H9 (cell line): ENCODE results near the gene MBD2. TPM values are rescaled to one million over a fixed set of nuclear protein-coding genes. Genes with fewer than 3 reads are reported as not detected.

Source experiments
- DNase-seq: peaks from one replicate; pipeline ENCODE4 v3.0.0-alpha.2; 2017
- H2AFZ ChIP-seq: one replicate; pipeline ENCODE4 v1.6.1; 2013; ENCODE audit warnings: mild to moderate bottlenecking, low read length, control low read depth, moderate library complexity
- H2AK5ac ChIP-seq: 2 replicates; pipeline ENCODE4 v1.6.1; 2013; ENCODE audit warnings: low read length, control low read depth, mixed read lengths; ENCODE audit not compliant: insufficient read length
- H2BK120ac ChIP-seq: one replicate; pipeline ENCODE4 v1.6.1; 2013; ENCODE audit warnings: low read depth, mild to moderate bottlenecking, low read length, control low read depth, inconsistent platforms; ENCODE audit not compliant: poor library complexity, severe bottlenecking
- H2BK12ac ChIP-seq: 2 replicates; pipeline ENCODE4 v1.6.1; 2013; ENCODE audit warnings: low read length, control low read depth, mixed read lengths, low read depth; ENCODE audit not compliant: insufficient read length
- H2BK15ac ChIP-seq: 2 replicates; pipeline ENCODE4 v1.6.1; 2013; ENCODE audit warnings: low read depth, low read length, control low read depth
- H2BK20ac ChIP-seq: one replicate; pipeline ENCODE4 v1.6.1; 2013; ENCODE audit warnings: low read depth, mild to moderate bottlenecking, low read length, control low read depth, inconsistent platforms; ENCODE audit not compliant: poor library complexity, severe bottlenecking
- H2BK5ac ChIP-seq: 2 replicates; pipeline ENCODE4 v1.6.1; 2013; ENCODE audit warnings: low read length, control low read depth, mixed read lengths; ENCODE audit not compliant: insufficient read length
- H3K14ac ChIP-seq: 2 replicates; pipeline ENCODE4 v1.6.1; 2013; ENCODE audit warnings: low read length, control low read depth; ENCODE audit not compliant: insufficient read depth
- H3K18ac ChIP-seq: 2 replicates; pipeline ENCODE4 v1.6.1; 2013; ENCODE audit warnings: low read depth, mild to moderate bottlenecking, mixed read lengths, low read length, control low read depth; ENCODE audit not compliant: insufficient read length
- H3K23ac ChIP-seq: 2 replicates; pipeline ENCODE4 v1.6.1; 2013; ENCODE audit warnings: low read length, control low read depth, mixed read lengths, low read depth; ENCODE audit not compliant: insufficient read length
- H3K23me2 ChIP-seq: 2 replicates; pipeline ENCODE4 v1.6.1; 2013; ENCODE audit warnings: low read depth, mild to moderate bottlenecking, mixed read lengths, low read length, control low read depth; ENCODE audit not compliant: insufficient read length, poor library complexity, severe bottlenecking
- H3K27ac ChIP-seq: 2 replicates; pipeline ENCODE4 v1.5.1; 2013; ENCODE audit warnings: low read length, control low read depth, mixed read lengths, low read depth; ENCODE audit not compliant: insufficient read length
- H3K27me3 ChIP-seq: 2 replicates; pipeline ENCODE4 v1.6.1; 2013; ENCODE audit warnings: low read length, control low read depth, inconsistent platforms; ENCODE audit not compliant: insufficient read depth
- H3K4ac ChIP-seq: 2 replicates; pipeline ENCODE4 v1.6.1; 2013; ENCODE audit warnings: low read depth, mild to moderate bottlenecking, control low read depth, inconsistent platforms, low read length, moderate library complexity
- H3K4me1 ChIP-seq: 2 replicates; pipeline ENCODE4 v1.6.1; 2013; ENCODE audit warnings: low read length, control low read depth, inconsistent platforms; ENCODE audit not compliant: insufficient read depth
- H3K4me2 ChIP-seq: 2 replicates; pipeline ENCODE4 v1.6.1; 2013; ENCODE audit warnings: low read length, control low read depth, mixed read lengths; ENCODE audit not compliant: insufficient read length, insufficient read depth
- H3K56ac ChIP-seq: 2 replicates; pipeline ENCODE4 v1.6.1; 2013; ENCODE audit warnings: low read depth, mild to moderate bottlenecking, mixed read lengths, low read length, control low read depth; ENCODE audit not compliant: insufficient read length
- H3K79me1 ChIP-seq: 2 replicates; pipeline ENCODE4 v1.6.1; 2013; ENCODE audit warnings: low read depth, mild to moderate bottlenecking, moderate library complexity, low read length, control low read depth, inconsistent platforms; ENCODE audit not compliant: insufficient read depth, poor library complexity, severe bottlenecking
- H3K79me2 ChIP-seq: 2 replicates; pipeline ENCODE4 v1.6.1; 2013; ENCODE audit warnings: low read length, control low read depth, inconsistent platforms; ENCODE audit not compliant: insufficient read depth
- H3K9ac ChIP-seq: 2 replicates; pipeline ENCODE4 v1.6.1; 2013; ENCODE audit warnings: low read length, control low read depth, mixed read lengths; ENCODE audit not compliant: insufficient read length; ENCODE audit errors: extremely low read depth
- H3K9me3 ChIP-seq: one replicate; pipeline ENCODE4 v1.6.1; 2013; ENCODE audit warnings: low read depth, low read length, inconsistent platforms; ENCODE audit not compliant: control insufficient read depth
- H3T11ph ChIP-seq: one replicate; pipeline ENCODE4 v1.6.1; 2013; ENCODE audit warnings: mild to moderate bottlenecking, low read length, control low read depth, inconsistent platforms
- H4K20me1 ChIP-seq: one replicate; pipeline ENCODE4 v1.6.1; 2013; ENCODE audit not compliant: control insufficient read depth, insufficient read length, insufficient read depth
- H4K5ac ChIP-seq: 2 replicates; pipeline ENCODE4 v1.6.1; 2013; ENCODE audit warnings: low read depth, mild to moderate bottlenecking, mixed read lengths, low read length, control low read depth; ENCODE audit not compliant: insufficient read length
- H4K8ac ChIP-seq: replicated peaks from 2 replicates; pipeline ENCODE4 v1.6.1; 2013; ENCODE audit warnings: low read length, control low read depth, mixed read lengths, low read depth; ENCODE audit not compliant: insufficient read length
- H4K91ac ChIP-seq: 2 replicates; pipeline ENCODE4 v1.6.1; 2013; ENCODE audit warnings: low read depth, mild to moderate bottlenecking, moderate library complexity, mixed read lengths, low read length, control low read depth; ENCODE audit not compliant: insufficient read length
- H3K27ac Mint-ChIP-seq, 3 experiments: 2 replicates in 2 of 3; 3 replicates in 1 of 3; pipeline ENCODE4 v1.8.0; 2020 to 2021; ENCODE audit warnings: mixed read lengths in 3 of 3, mild to moderate bottlenecking in 1 of 3, moderate library complexity in 1 of 3
- H3K27me3 Mint-ChIP-seq: 2 replicates; pipeline ENCODE4 v1.8.0; 2021; ENCODE audit warnings: low read depth, mild to moderate bottlenecking, moderate library complexity, mixed read lengths
- H3K36me3 Mint-ChIP-seq, 3 experiments: 2 replicates in 2 of 3; 3 replicates in 1 of 3; pipeline ENCODE4 v1.8.0; 2020 to 2021; ENCODE audit warnings: low read depth in 3 of 3, mixed read lengths in 3 of 3; ENCODE audit not compliant: insufficient read depth in 1 of 3
- H3K4me1 Mint-ChIP-seq, 2 experiments: 2 replicates each; pipeline ENCODE4 v1.8.0; 2020; ENCODE audit warnings: mixed read lengths in 2 of 2
- H3K4me3 Mint-ChIP-seq, 2 experiments: 2 replicates in 1 of 2; 3 replicates in 1 of 2; pipeline ENCODE4 v1.8.0; 2020 to 2021; ENCODE audit warnings: mild to moderate bottlenecking in 2 of 2, mixed read lengths in 2 of 2, moderate library complexity in 1 of 2
- H3K9me3 Mint-ChIP-seq, 2 experiments: 2 replicates in 1 of 2; 3 replicates in 1 of 2; pipeline ENCODE4 v1.8.0; 2020; ENCODE audit warnings: mild to moderate bottlenecking in 2 of 2, mixed read lengths in 2 of 2, moderate library complexity in 1 of 2
- WGBS: extraction: QIAGEN DNeasy Blood & Tissue Kit; methylation state at CpG from one replicate; pipeline ENCODE4 v1.1.7; 2013; ENCODE audit warnings: missing lambda C conversion rate, low lambda C conversion rate, mixed read lengths; ENCODE audit not compliant: insufficient read length; ENCODE audit errors: extremely low coverage; 5-methylcytosine and 5-hydroxymethylcytosine counted together
- total RNA-seq: library from RNA; stranded (reverse); gene quantifications from 2 replicates; pipeline ENCODE4 v1.2.1, GENCODE V29; 2021
- TF ChIP-seq, protein P1 (sequence below): fragments of 200-600 bp; sonication (generic); conservative IDR thresholded peaks from 3 replicates; pipeline ENCODE4 v1.8.0; 2021; ENCODE audit warnings: antibody characterized with exemption, mild to moderate bottlenecking

Gene MBD2
- total RNA-seq, 1 experiment from 2014 or later, result 34.0 TPM

DNA sequence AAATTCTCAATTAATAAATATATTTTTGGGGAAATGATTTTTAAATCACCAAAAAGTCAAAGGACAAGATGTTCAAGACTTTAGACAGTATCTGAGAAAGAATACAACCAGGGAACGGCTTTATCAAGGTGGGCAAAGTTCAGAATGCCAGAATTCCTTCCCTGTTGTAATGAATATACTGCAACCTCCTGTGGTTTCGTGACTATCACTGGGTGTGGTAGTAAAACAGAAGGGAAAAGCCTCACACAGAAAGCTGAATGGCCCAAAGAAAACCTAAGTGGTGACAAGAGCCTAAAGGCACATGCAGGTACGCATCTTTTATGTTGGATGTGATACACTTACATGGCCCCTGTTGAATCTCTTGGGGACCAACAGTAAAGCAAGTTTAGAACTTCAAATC lies 37.1 kb downstream of the MBD2 start:
- no peak for DNase-seq
- Mint-ChIP-seq H3K36me3 (peaks cover 2 to 15% (median 2%) of the 10 kb centered on the region in 3 experiments), H3K27me3 (no peaks in the 10 kb centered on the region)

More for the DNA sequence above, 37.1 kb downstream of the MBD2 start:
- no peaks in the 10 kb centered on the region for H3K23me2 ChIP-seq
- TF ChIP-seq, protein P1, sequence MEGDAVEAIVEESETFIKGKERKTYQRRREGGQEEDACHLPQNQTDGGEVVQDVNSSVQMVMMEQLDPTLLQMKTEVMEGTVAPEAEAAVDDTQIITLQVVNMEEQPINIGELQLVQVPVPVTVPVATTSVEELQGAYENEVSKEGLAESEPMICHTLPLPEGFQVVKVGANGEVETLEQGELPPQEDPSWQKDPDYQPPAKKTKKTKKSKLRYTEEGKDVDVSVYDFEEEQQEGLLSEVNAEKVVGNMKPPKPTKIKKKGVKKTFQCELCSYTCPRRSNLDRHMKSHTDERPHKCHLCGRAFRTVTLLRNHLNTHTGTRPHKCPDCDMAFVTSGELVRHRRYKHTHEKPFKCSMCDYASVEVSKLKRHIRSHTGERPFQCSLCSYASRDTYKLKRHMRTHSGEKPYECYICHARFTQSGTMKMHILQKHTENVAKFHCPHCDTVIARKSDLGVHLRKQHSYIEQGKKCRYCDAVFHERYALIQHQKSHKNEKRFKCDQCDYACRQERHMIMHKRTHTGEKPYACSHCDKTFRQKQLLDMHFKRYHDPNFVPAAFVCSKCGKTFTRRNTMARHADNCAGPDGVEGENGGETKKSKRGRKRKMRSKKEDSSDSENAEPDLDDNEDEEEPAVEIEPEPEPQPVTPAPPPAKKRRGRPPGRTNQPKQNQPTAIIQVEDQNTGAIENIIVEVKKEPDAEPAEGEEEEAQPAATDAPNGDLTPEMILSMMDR, result no peak
- H3K27me3 ChIP-seq, result no peaks in the 10 kb centered on the region
- no peak overlapping the region for H4K91ac ChIP-seq
- H3K79me2 ChIP-seq, result no peaks in the 10 kb centered on the region
- no peaks in the 10 kb centered on the region for H3K9me3 ChIP-seq
- no peak overlapping the region for H2BK15ac ChIP-seq
- no peak overlapping the region for H2BK120ac ChIP-seq
- H3T11ph ChIP-seq, result no peak overlapping the region
- no peaks in the 10 kb centered on the region for H4K20me1 ChIP-seq
- no peaks in the 10 kb centered on the region for H3K79me1 ChIP-seq
- peaks cover 17 to 19% of the 10 kb centered on the region in 2 experiments for H3K4me1 Mint-ChIP-seq
- no peaks in the 10 kb centered on the region; the same call in 1 of the 2 replicates for H3K4me1 ChIP-seq
- H4K8ac ChIP-seq, result no peak overlapping the region
- H2AK5ac ChIP-seq, result no peak overlapping the region
- no peak overlapping the region for H3K27ac Mint-ChIP-seq
- no peak overlapping the region for H3K4me3 Mint-ChIP-seq
- H3K9ac ChIP-seq, result no peak overlapping the region
- H4K5ac ChIP-seq, result no peak overlapping the region
- no peak overlapping the region for H3K14ac ChIP-seq
- no peak overlapping the region for H2AFZ ChIP-seq
- H3K9me3 Mint-ChIP-seq, result peaks cover 5 to 11% of the 10 kb centered on the region in 2 experiments; a peak in 4 of 5 replicates
- H2BK12ac ChIP-seq, result no peak overlapping the region
- no peak overlapping the region for H3K27ac ChIP-seq
- H3K4ac ChIP-seq, result no peak overlapping the region
- H2BK5ac ChIP-seq, result no peak overlapping the region
- H3K56ac ChIP-seq, result no peak overlapping the region
- no peak overlapping the region for H2BK20ac ChIP-seq
- H3K23ac ChIP-seq, result no peak overlapping the region
- H3K4me2 ChIP-seq, result no peak overlapping the region
- no peak overlapping the region for H3K18ac ChIP-seq
- WGBS, result no CpG with 5 or more reads among the region's 3 CpGs
